Measurements from ENCODE around the gene PXDN. TPM values are rescaled to one million over a fixed set of nuclear protein-coding genes. Genes with fewer than 3 reads are reported as not detected.

The PXDN gene
- total RNA-seq, 2 donors from 2014 or later = 3.4 to 3.6 TPM

GRCh38 chr2:1590596-1591460 lies 153.5 kb downstream of the PXDN start:
- no peaks in the 10 kb centered on the region for H3K36me3 Mint-ChIP-seq
- H3K4me1 Mint-ChIP-seq (ENCODE audit: low read depth in 2 of 2) = peaks cover 0 to 2% of the 10 kb centered on the region in 2 donors
- peaks cover 6 to 8% of the 10 kb centered on the region in 2 donors for H3K27me3 Mint-ChIP-seq
- DNase-seq (ENCODE audit: low spot score) (no peak), ATAC-seq (no peak)
- no peak overlapping the region for H3K4me3 Mint-ChIP-seq
- H3K9me3 Mint-ChIP-seq = no peaks in the 10 kb centered on the region
- no peak overlapping the region for H3K27ac Mint-ChIP-seq

- H3K27me3 Mint-ChIP-seq = peaks cover 6 to 8% of the 10 kb centered on the region in 2 donors
- H3K9me3 Mint-ChIP-seq = no peaks in the 10 kb centered on the region
- no peak for ATAC-seq
- no peaks in the 10 kb centered on the region for H3K36me3 Mint-ChIP-seq
- H3K27ac Mint-ChIP-seq = no peak overlapping the region
- H3K4me3 Mint-ChIP-seq = no peak overlapping the region
- DNase-seq (ENCODE audit: low spot score) = no peak
- H3K4me1 Mint-ChIP-seq (ENCODE audit: low read depth in 2 of 2) = peaks cover 0 to 2% of the 10 kb centered on the region in 2 donors
These were observed 155.2 kb downstream of the PXDN start for GRCh38 chr2:1588978-1589621.

GRCh38 chr2:1588051-1588977 lies 156.0 kb downstream of the PXDN start:
- peaks cover 6 to 8% of the 10 kb centered on the region in 2 donors for H3K27me3 Mint-ChIP-seq
- peaks cover 0 to 2% of the 10 kb centered on the region in 2 donors for H3K4me1 Mint-ChIP-seq (ENCODE audit: low read depth in 2 of 2)
- H3K9me3 Mint-ChIP-seq = no peaks in the 10 kb centered on the region
- no peaks in the 10 kb centered on the region for H3K36me3 Mint-ChIP-seq
- no peak for DNase-seq (ENCODE audit: low spot score)
- ATAC-seq = no peak
- no peak overlapping the region for H3K4me3 Mint-ChIP-seq
- H3K27ac Mint-ChIP-seq = no peak overlapping the region

GRCh38 chr2:1586923-1587840 lies 157.1 kb downstream of the PXDN start:
- Mint-ChIP-seq H3K36me3 (no peaks in the 10 kb centered on the region), H3K27me3 (peaks cover 6 to 8% of the 10 kb centered on the region in 2 donors), H3K9me3 (no peaks in the 10 kb centered on the region), H3K4me3 (no peak overlapping the region), H3K4me1 (ENCODE audit: low read depth in 2 of 2) (peaks cover 0 to 3% of the 10 kb centered on the region in 2 donors), H3K27ac (no peak overlapping the region)
- no peak for DNase-seq (ENCODE audit: low spot score)
- ATAC-seq = peak; percentile 14 to 21

GRCh38 chr2:1586251-1586922 lies 157.9 kb downstream of the PXDN start:
- peaks cover 8% of the 10 kb centered on the region in 2 donors for H3K27me3 Mint-ChIP-seq
- peaks cover 0 to 4% of the 10 kb centered on the region in 2 donors for H3K4me1 Mint-ChIP-seq (ENCODE audit: low read depth in 2 of 2)
- DNase-seq (ENCODE audit: low spot score) (no peak), ATAC-seq (no peak)
- no peak overlapping the region for H3K4me3 Mint-ChIP-seq
- no peak overlapping the region for H3K27ac Mint-ChIP-seq
- no peaks in the 10 kb centered on the region for H3K9me3 Mint-ChIP-seq
- no peaks in the 10 kb centered on the region for H3K36me3 Mint-ChIP-seq

GRCh38 chr2:1585635-1586034 lies 158.7 kb downstream of the PXDN start:
- peaks cover 2 to 5% of the 10 kb centered on the region in 2 donors for H3K27me3 Mint-ChIP-seq
- H3K4me3 Mint-ChIP-seq = no peak overlapping the region
- peaks cover 0 to 2% of the 10 kb centered on the region in 2 donors for H3K4me1 Mint-ChIP-seq (ENCODE audit: low read depth in 2 of 2)
- H3K9me3 Mint-ChIP-seq = no peaks in the 10 kb centered on the region
- H3K27ac Mint-ChIP-seq = no peak overlapping the region
- ATAC-seq (no peak), DNase-seq (ENCODE audit: low spot score) (no peak)
- no peaks in the 10 kb centered on the region for H3K36me3 Mint-ChIP-seq

GRCh38 chr2:1584691-1585485 lies 159.4 kb downstream of the PXDN start:
- H3K27ac Mint-ChIP-seq = no peak overlapping the region
- H3K9me3 Mint-ChIP-seq = no peaks in the 10 kb centered on the region
- no peak overlapping the region for H3K4me3 Mint-ChIP-seq
- DNase-seq (ENCODE audit: low spot score) (no peak), ATAC-seq (no peak)
- no peaks in the 10 kb centered on the region for H3K36me3 Mint-ChIP-seq
- peaks cover 0 to 2% of the 10 kb centered on the region in 2 donors for H3K4me1 Mint-ChIP-seq (ENCODE audit: low read depth in 2 of 2)
- peaks cover 0 to 2% of the 10 kb centered on the region in 2 donors for H3K27me3 Mint-ChIP-seq

- ATAC-seq = peak in 1 of 2 donors; percentile 34
- Mint-ChIP-seq H3K4me3 (no peak overlapping the region), H3K4me1 (ENCODE audit: low read depth in 2 of 2) (peaks cover 0 to 2% of the 10 kb centered on the region in 2 donors), H3K9me3 (no peaks in the 10 kb centered on the region), H3K27me3 (peaks cover 0 to 2% of the 10 kb centered on the region in 2 donors), H3K27ac (no peak overlapping the region), H3K36me3 (no peaks in the 10 kb centered on the region)
- no peak for DNase-seq (ENCODE audit: low spot score)
These were observed 160.2 kb downstream of the PXDN start for GRCh38 chr2:1584051-1584531.

- H3K27ac Mint-ChIP-seq = no peak overlapping the region
- DNase-seq (ENCODE audit: low spot score) = no peak
- no peaks in the 10 kb centered on the region for H3K36me3 Mint-ChIP-seq
- no peaks in the 10 kb centered on the region for H3K9me3 Mint-ChIP-seq
- H3K4me3 Mint-ChIP-seq = no peak overlapping the region
- ATAC-seq = no peak
- peaks cover 0 to 2% of the 10 kb centered on the region in 2 donors for H3K4me1 Mint-ChIP-seq (ENCODE audit: low read depth in 2 of 2)
- H3K27me3 Mint-ChIP-seq = peaks cover 0 to 6% of the 10 kb centered on the region in 2 donors
These were observed 161.4 kb downstream of the PXDN start for GRCh38 chr2:1582891-1583341.

- Mint-ChIP-seq H3K4me3 (no peak overlapping the region), H3K27me3 (peaks cover 0 to 6% of the 10 kb centered on the region in 2 donors), H3K9me3 (no peaks in the 10 kb centered on the region), H3K36me3 (no peaks in the 10 kb centered on the region), H3K4me1 (ENCODE audit: low read depth in 2 of 2) (peaks cover 0 to 2% of the 10 kb centered on the region in 2 donors), H3K27ac (no peak overlapping the region)
- ATAC-seq (no peak), DNase-seq (ENCODE audit: low spot score) (no peak)
These were observed 162.2 kb downstream of the PXDN start for GRCh38 chr2:1581965-1582625.
